ENCODE results near the gene CNTN4. TPM values are rescaled to one million over a fixed set of nuclear protein-coding genes. Genes with fewer than 3 reads are reported as not detected.

Gene CNTN4
- total RNA-seq, 4 donors from 2014 or later = 6.6 to 10.7 (median 9.7) TPM

DNA sequence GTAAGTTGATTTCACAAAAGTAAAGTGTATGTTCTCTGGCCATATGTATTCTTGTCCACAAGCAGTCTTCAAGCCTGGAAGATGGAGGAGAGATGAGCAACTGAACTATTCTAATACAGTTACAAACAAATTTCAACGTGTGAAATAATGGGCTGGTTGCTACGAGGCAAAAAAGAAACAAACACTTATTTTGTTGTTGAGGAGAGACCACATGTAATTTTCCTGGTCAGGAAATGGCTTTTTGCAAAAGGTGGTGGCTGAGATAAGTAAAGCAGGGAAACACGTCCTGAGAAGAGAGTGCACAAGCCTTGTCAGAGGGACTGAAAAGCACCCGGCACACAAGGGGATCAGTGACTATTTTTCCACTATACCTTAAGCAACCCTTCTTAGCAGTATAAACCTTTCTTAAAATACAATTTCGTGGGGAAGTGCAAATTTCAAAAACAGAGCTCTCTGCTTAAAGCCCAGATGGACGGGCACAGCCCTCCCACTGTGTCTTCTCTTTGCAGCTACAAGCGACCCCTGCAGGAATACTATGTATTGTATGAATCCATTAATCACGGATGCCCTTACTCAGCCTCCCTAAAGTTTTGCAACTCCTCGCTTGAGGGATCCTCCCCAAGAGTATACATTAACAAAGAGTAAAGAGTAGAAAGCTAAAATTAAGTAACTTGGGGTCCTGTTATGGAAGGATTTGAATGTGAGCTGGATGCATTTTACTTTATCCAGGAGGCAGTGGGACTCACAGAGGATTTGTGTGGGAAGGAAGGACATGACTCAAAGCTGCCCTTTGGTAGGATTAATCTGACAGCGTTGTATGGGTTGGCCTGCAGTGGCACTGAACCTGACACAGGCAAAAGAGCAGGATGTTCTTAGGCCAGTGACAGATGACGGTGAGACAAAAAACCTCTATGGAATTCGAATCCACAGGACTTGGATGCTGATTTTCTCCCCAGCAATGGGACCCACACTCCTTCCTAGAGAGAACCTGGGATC, 757.8 kb downstream of the CNTN4 start:
- TF ChIP-seq EP300 (IDR thresholded peaks at IDR 0.05) = no peak
- no peak for TF ChIP-seq POLR2A (IDR thresholded peaks at IDR 0.05; ENCODE audit: low read depth)
- no peak for TF ChIP-seq POLR2AphosphoS5 (IDR thresholded peaks at IDR 0.05)
- TF ChIP-seq, protein P1, sequence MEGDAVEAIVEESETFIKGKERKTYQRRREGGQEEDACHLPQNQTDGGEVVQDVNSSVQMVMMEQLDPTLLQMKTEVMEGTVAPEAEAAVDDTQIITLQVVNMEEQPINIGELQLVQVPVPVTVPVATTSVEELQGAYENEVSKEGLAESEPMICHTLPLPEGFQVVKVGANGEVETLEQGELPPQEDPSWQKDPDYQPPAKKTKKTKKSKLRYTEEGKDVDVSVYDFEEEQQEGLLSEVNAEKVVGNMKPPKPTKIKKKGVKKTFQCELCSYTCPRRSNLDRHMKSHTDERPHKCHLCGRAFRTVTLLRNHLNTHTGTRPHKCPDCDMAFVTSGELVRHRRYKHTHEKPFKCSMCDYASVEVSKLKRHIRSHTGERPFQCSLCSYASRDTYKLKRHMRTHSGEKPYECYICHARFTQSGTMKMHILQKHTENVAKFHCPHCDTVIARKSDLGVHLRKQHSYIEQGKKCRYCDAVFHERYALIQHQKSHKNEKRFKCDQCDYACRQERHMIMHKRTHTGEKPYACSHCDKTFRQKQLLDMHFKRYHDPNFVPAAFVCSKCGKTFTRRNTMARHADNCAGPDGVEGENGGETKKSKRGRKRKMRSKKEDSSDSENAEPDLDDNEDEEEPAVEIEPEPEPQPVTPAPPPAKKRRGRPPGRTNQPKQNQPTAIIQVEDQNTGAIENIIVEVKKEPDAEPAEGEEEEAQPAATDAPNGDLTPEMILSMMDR (IDR thresholded peaks at IDR 0.05) = no peak
- H3K9me3 ChIP-seq = no peaks in the 10 kb centered on the region
- intact Hi-C loops (cut with DNase I) = no loop called here
- no peak overlapping the region for H3K27ac ChIP-seq (replicated peaks in 1 of 4)
- H3K4me1 ChIP-seq = peaks cover 0 to 9% (median 2%) of the 10 kb centered on the region in 4 donors
- no peak overlapping the region for H3K4me3 ChIP-seq
- WGBS = 54% methylated on average over 12 of the region's 12 CpGs
- DNase-seq (ENCODE audit: extremely low spot score) = no peak
- H3K27me3 ChIP-seq = no peaks in the 10 kb centered on the region
- H3K36me3 ChIP-seq = no peaks in the 10 kb centered on the region

DNA sequence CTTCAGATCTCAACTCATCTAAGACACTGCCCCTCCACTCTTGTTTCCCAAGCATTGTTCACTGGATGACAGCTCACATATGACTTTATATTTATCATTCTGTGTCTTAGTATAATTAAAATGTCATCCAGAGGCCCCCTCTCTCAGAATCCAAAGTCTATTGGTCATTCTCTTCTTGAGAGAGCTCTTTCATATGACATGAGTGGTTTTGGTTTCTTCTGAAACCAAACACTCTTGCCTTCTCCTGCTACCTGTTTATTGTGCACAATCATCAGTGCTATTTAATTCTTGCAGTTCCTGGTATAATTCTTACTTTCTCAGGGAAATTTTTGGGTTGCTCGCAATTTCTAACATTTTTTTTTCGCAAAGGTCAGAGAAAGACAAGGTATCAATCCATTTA, 762.0 kb downstream of the CNTN4 start:
- DNase-seq (ENCODE audit: extremely low spot score) = no peak
- 93% methylated on average over 2 of the region's 2 CpGs for WGBS
- no peaks in the 10 kb centered on the region for H3K27me3 ChIP-seq
- H3K4me3 ChIP-seq = no peak overlapping the region
- intact Hi-C loops (cut with DNase I) = no loop called here
- no peak overlapping the region for H3K27ac ChIP-seq (replicated peaks in 1 of 4)
- TF ChIP-seq, protein P1 (IDR thresholded peaks at IDR 0.05) = no peak
- TF ChIP-seq POLR2AphosphoS5 (IDR thresholded peaks at IDR 0.05) = no peak
- TF ChIP-seq POLR2A (IDR thresholded peaks at IDR 0.05; ENCODE audit: low read depth) = no peak
- TF ChIP-seq EP300 (IDR thresholded peaks at IDR 0.05) = no peak
- no peaks in the 10 kb centered on the region for H3K4me1 ChIP-seq
- no peaks in the 10 kb centered on the region for H3K9me3 ChIP-seq
- no peaks in the 10 kb centered on the region for H3K36me3 ChIP-seq

DNA sequence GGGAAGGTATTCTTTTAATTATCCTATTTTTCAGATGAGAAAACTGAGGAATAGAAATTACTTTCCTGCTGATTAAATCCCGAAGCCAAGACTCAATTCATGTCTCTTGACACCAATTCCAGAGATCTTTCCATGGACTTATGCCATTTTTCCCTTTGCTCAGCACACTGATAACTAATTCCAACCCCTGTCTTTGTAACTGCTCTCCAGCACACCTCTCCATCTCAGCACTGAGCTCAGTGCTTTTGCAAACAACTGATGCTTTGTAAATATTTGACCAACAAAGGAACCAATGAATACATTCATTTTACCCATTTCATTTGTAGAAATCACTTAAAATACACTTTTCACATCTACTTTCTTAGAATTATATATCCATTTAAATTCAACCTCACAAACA, 762.5 kb downstream of the CNTN4 start:
- intact Hi-C loops (cut with DNase I) = no loop called here
- Histone ChIP-seq H3K27ac (replicated peaks in 1 of 4) (no peak overlapping the region), H3K27me3 (no peaks in the 10 kb centered on the region), H3K4me3 (no peak overlapping the region), H3K9me3 (no peaks in the 10 kb centered on the region), H3K4me1 (no peaks in the 10 kb centered on the region), H3K36me3 (no peaks in the 10 kb centered on the region)
- no peak for DNase-seq (ENCODE audit: extremely low spot score)
- WGBS = 89% methylated on average over 1 of the region's 1 CpG
- TF ChIP-seq, protein P1 (IDR thresholded peaks at IDR 0.05) = no peak
- no peak for TF ChIP-seq POLR2AphosphoS5 (IDR thresholded peaks at IDR 0.05)
- TF ChIP-seq POLR2A (IDR thresholded peaks at IDR 0.05; ENCODE audit: low read depth) = no peak
- TF ChIP-seq EP300 (IDR thresholded peaks at IDR 0.05) = no peak

DNA sequence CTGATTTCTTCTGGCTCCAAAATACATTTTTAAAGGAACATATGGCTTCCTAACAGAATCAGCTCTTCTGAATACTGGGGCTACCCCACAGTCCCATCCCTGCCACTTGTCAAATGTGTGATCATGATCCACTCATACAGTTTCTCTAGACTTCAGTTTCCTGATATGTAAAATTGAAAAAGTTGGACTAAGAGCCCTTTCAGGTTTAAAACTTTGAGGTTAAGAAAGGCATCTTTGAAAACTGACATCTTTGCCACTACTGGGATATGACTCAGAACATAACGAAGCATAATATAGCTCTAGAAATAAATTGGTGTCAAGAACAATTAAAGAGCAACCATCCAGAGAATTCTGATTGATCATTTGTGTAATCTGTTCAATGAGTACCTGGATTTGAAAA, 763.3 kb downstream of the CNTN4 start:
- Histone ChIP-seq H3K4me3 (no peak overlapping the region), H3K27me3 (no peaks in the 10 kb centered on the region), H3K9me3 (no peaks in the 10 kb centered on the region), H3K36me3 (no peaks in the 10 kb centered on the region), H3K27ac (replicated peaks in 1 of 4) (no peak overlapping the region), H3K4me1 (no peaks in the 10 kb centered on the region)
- no peak for DNase-seq (ENCODE audit: extremely low spot score)
- intact Hi-C loops (cut with DNase I) = no loop called here
- TF ChIP-seq POLR2A (IDR thresholded peaks at IDR 0.05; ENCODE audit: low read depth) (no peak), EP300 (IDR thresholded peaks at IDR 0.05) (no peak), POLR2AphosphoS5 (IDR thresholded peaks at IDR 0.05) (no peak)
- TF ChIP-seq, protein P1 (IDR thresholded peaks at IDR 0.05) = no peak
- WGBS = 78% methylated on average over 1 of the region's 1 CpG
